ENCODE results near the gene C9orf85.

C9orf85 gene

DNA sequence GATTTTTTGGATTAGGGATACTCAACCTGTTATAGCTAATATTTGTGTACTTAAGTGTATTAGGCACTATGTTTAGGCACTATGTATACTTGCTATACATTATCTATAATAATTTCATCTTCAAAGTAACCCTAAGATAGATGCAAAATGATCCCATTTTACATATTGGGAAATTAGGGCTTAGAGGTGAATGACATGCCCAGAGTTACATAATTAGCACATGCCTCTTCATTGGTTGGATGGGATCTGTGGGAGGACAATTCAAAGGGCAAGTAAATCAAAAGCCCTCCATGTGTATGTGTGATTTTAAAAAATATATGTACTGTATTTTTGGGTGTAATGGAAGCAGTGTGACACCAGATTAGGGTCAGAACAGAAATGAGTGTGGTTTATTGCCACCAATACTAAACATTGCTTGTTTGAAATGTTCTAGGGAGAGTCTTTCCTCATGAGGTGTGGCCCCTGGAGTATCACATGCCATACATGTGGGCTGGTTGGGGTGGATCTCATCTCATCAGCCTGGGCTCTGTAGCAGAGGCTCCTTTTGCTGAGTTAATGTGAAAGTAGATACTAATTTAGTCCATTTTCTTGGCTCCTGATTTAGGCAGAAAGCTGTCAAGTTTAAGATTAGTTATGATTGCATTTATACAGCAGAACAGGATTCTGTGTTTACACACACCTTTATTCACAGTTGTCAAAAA is 5.5 kb downstream of the C9orf85 start:
- TF ChIP-seq, protein P1, sequence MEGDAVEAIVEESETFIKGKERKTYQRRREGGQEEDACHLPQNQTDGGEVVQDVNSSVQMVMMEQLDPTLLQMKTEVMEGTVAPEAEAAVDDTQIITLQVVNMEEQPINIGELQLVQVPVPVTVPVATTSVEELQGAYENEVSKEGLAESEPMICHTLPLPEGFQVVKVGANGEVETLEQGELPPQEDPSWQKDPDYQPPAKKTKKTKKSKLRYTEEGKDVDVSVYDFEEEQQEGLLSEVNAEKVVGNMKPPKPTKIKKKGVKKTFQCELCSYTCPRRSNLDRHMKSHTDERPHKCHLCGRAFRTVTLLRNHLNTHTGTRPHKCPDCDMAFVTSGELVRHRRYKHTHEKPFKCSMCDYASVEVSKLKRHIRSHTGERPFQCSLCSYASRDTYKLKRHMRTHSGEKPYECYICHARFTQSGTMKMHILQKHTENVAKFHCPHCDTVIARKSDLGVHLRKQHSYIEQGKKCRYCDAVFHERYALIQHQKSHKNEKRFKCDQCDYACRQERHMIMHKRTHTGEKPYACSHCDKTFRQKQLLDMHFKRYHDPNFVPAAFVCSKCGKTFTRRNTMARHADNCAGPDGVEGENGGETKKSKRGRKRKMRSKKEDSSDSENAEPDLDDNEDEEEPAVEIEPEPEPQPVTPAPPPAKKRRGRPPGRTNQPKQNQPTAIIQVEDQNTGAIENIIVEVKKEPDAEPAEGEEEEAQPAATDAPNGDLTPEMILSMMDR (IDR thresholded peaks at IDR 0.05; ENCODE audit: insufficient read depth, low read depth, low read length, missing control alignments) = no peak
- no peak overlapping the region for H3K4me3 ChIP-seq (ENCODE audit: low read depth, low read length)

DNA sequence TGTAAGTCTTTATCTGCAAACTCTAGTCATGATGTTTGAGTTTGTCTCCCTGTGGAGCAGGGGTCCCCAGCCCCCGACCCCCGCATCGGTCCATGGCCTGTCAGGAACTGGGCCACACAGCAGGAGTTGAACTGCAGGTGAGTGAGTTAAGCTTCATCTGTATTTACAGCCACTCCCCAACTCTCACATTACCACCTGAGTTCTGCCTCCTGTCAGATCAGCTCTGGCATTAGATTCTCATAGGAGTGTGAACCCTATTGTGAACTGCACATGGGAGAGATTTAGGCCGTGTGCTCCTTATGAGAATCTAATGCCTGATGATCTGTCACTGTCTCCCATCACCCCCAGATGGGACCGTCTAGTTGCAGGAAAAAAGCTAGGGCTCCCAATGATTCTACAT is 7.0 kb downstream of the C9orf85 start:
- TF ChIP-seq, protein P1 (IDR thresholded peaks at IDR 0.05; ENCODE audit: insufficient read depth, low read depth, low read length, missing control alignments) = no peak
- no peak overlapping the region for H3K4me3 ChIP-seq (ENCODE audit: low read depth, low read length)
- DNase-seq (ENCODE audit: low read depth) = no peak

More for the DNA sequence above, 5.5 kb downstream of the C9orf85 start:
- DNase-seq (ENCODE audit: low read depth) = peak; percentile 45

- TF ChIP-seq, protein P1 (IDR thresholded peaks at IDR 0.05; ENCODE audit: insufficient read depth, low read depth, low read length, missing control alignments) = no peak
- no peak overlapping the region for H3K4me3 ChIP-seq (ENCODE audit: low read depth, low read length)
- no peak for DNase-seq (ENCODE audit: low read depth)
Measured at GRCh38 chr9:71920456-71921189, 9.2 kb downstream of the C9orf85 start.

DNA sequence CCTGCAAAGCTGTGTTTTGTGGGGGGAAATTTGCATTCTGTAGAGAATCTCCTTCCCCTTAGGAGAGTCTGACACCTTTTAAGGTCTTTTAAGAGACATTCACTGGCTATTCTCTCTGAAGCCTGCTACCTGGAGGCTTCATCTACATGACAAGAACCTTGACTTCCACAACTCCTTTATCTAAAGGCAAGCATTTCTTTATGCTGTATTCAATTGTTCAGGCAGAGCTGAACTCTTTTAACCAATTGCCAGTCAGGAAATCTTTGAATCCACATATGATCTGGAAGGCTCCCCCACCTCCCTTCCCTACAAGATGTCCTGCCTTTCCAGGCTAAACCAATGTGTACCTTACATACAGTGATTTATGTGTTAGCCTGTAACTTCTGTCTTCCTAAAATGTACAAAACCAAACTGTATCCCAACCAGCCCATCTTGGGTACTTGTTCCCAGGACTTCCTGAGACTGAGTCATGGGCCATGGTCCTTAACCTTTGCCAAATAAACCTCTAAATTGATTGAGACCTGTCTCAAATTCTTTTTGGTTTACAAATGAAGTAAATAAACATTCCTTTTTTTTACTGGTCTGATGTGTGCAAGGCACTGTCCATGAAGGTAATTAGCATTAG is 9.9 kb downstream of the C9orf85 start:
- no peak for DNase-seq (ENCODE audit: low read depth)
- TF ChIP-seq, protein P1 (IDR thresholded peaks at IDR 0.05; ENCODE audit: insufficient read depth, low read depth, low read length, missing control alignments) = no peak
- no peak overlapping the region for H3K4me3 ChIP-seq (ENCODE audit: low read depth, low read length)

DNA sequence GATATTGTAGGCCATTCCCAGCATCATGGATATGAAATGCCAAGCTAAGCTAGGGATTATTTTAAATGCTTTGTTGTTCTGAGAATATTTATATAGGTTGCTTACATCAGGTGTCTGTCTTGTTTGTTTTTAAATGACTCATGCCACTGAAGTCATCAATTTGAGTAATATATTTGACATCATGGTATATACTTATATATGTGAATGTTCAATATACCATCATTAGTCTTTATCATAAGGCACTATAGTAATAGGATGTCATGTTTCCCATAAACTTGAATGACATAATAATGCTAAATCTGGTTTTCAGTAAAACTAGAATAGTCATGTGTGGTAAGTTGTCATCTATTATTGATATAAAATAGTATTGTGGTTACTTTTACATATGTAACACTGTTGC is 13.1 kb downstream of the C9orf85 start:
- DNase-seq (ENCODE audit: low read depth) = no peak
- TF ChIP-seq, protein P1 (IDR thresholded peaks at IDR 0.05; ENCODE audit: insufficient read depth, low read depth, low read length, missing control alignments) = no peak
- no peak overlapping the region for H3K4me3 ChIP-seq (ENCODE audit: low read depth, low read length)

GRCh38 chr9:71925834-71926233 is 14.4 kb downstream of the C9orf85 start:
- no peak overlapping the region for H3K4me3 ChIP-seq (ENCODE audit: low read depth, low read length)
- TF ChIP-seq, protein P1 (IDR thresholded peaks at IDR 0.05; ENCODE audit: insufficient read depth, low read depth, low read length, missing control alignments) = no peak
- no peak for DNase-seq (ENCODE audit: low read depth)

Data from GM12865 (cell line).